Frontal cortex (tissue), 4 donors: ENCODE results near the gene NEUROG1. TPM values are rescaled to one million over a fixed set of nuclear protein-coding genes. Genes with fewer than 3 reads are reported as not detected.

Experiments
- DNase-seq, 2 donors: peaks; one replicate each; pipeline ENCODE4 v3.0.0; 2012; ENCODE audit warnings: low spot score in 2 of 2
- FAIRE-seq: peaks from 2 replicates; lab custom pipeline; 2012; peaks lifted over from hg19 to GRCh38; lab: Jason Lieb, UNC
- total RNA-seq: library from RNA; depleted of rRNA; stranded (reverse); fragments of >200 nt; gene quantifications from one replicate; pipeline ENCODE4 v1.2.3, GENCODE V29; 2014
- donor health status: control.
- donor health status: control.
- donor health status: control.

NEUROG1 gene
- total RNA-seq, 1 donor from 2014 or later, result 0.41 TPM

- FAIRE-seq (no peak), DNase-seq (no peak)
Measured at GRCh38 chr5:135565266-135565665, 29.5 kb upstream of the NEUROG1 start.

DNA sequence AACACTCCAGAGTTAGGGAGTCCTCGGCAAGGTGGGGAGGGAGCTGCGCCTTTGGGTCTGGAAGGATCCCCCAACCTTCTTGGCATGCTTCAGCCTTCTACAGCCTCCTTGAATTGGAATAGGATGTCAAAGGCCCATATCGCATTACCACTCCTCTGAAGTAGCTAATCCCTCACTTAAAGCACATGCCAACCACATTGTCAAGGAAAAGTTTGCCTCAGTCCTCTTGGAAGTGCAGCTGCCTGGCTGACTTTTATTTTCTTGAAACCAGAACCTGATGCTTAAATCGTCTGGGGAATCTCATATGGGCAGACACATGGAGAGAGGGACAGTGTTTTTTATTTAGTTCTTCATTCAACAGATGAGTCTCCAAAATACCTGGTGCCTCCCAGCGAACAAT lies 28.6 kb upstream of the NEUROG1 start:
- DNase-seq (no peak), FAIRE-seq (no peak)

- DNase-seq (no peak), FAIRE-seq (no peak)
Measured at GRCh38 chr5:135561266-135561665, 25.5 kb upstream of the NEUROG1 start.

DNA sequence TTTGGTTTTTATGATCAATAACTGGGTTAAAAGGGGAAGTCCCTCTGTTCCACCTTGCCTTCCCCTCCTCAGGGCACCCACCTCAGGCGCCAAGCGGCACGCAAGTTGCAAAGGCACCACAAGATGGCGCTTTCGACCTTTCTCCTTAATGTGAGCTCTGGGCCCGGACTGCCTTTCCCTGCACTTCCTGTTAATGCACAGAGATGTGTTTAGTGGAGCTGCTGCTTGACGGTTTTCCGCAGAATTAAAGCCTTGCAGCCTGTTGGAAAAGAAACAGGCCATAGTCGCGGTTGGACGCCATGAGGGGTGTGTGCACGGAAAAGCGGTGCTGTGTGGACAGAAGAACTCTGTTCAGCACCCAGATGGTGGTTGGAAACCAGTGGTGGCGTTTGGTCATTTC lies 25.1 kb upstream of the NEUROG1 start:
- FAIRE-seq (no peak), DNase-seq (peak in 1 of 2 donors; percentile 74)

DNA sequence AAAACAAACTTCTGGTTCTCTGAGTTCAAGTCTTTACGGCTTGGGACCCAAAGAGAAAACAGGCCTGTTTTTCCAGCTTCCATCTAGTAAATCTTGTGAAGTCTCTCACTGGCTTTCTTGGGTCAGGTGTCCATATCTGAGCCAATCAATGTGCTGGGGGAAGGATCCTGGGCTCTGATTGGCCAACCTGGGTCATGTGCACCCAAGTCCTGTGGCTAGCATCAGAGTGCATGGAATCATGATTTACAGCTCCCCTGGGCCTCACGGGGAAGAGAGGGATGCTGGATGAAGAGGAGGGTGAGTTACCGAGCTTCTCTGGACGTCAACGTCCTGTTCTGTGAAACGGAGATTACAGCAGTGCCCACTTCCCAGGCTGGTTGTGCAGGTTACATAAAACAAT lies 23.6 kb upstream of the NEUROG1 start:
- DNase-seq (no peak), FAIRE-seq (no peak)

GRCh38 chr5:135557076-135557838 lies 21.5 kb upstream of the NEUROG1 start:
- DNase-seq (no peak), FAIRE-seq (no peak)

DNA sequence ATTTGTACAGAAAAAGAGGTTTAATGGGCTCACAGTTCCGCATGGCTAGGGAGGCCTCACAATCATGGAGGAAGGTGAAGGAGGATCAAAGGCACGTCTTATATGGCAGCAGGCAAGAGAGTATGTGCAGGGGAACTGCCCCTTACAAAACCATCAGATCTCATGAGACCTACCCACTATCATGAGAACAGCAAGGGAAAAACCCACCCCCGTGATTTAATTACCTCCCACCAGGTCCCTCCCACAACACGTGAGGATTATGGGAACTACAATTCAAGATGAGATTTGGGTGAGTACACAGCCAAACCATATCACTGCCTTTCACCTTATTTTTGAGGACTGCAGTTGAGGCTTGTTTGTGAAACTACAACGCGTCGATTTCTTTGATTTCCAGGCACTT lies 20.9 kb upstream of the NEUROG1 start:
- FAIRE-seq (no peak), DNase-seq (no peak)

- no peak for DNase-seq
- no peak for FAIRE-seq
Measured at GRCh38 chr5:135555530-135555929, 19.8 kb upstream of the NEUROG1 start.

- DNase-seq (no peak), FAIRE-seq (no peak)
Measured at GRCh38 chr5:135553688-135554462, 18.1 kb upstream of the NEUROG1 start.

GRCh38 chr5:135551593-135552447 lies 16.1 kb upstream of the NEUROG1 start:
- FAIRE-seq (no peak), DNase-seq (peak; percentile 58 to 71)

DNA sequence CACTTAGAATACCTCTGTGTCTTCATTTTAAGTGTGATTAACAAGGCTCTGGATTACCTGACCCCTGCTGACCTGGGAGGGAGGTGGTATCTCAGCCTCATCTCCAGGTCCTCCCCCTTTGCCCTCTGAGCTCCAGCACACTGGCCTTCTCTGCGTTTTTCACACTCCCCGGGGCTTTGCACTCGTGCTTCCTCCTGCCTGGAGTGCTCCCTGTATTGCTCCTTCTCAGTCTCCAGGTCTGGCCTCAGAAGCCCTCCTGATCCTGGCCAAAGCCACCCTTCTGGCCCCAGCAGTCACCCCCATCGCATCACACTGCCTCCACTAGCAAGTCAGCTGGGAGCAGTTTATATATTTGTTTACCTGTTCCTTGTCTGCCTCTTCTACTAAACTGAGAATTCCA lies 13.6 kb upstream of the NEUROG1 start:
- FAIRE-seq (no peak), DNase-seq (no peak)

- FAIRE-seq (no peak), DNase-seq (no peak)
Measured at GRCh38 chr5:135547590-135548254, 12.0 kb upstream of the NEUROG1 start.

GRCh38 chr5:135546912-135547311 lies 11.1 kb upstream of the NEUROG1 start:
- no peak for DNase-seq
- FAIRE-seq, result no peak

- FAIRE-seq (no peak), DNase-seq (no peak)
Measured at GRCh38 chr5:135546101-135546500, 10.3 kb upstream of the NEUROG1 start.

- no peak for FAIRE-seq
- no peak for DNase-seq
Measured at GRCh38 chr5:135545099-135545498, 9.3 kb upstream of the NEUROG1 start.

DNA sequence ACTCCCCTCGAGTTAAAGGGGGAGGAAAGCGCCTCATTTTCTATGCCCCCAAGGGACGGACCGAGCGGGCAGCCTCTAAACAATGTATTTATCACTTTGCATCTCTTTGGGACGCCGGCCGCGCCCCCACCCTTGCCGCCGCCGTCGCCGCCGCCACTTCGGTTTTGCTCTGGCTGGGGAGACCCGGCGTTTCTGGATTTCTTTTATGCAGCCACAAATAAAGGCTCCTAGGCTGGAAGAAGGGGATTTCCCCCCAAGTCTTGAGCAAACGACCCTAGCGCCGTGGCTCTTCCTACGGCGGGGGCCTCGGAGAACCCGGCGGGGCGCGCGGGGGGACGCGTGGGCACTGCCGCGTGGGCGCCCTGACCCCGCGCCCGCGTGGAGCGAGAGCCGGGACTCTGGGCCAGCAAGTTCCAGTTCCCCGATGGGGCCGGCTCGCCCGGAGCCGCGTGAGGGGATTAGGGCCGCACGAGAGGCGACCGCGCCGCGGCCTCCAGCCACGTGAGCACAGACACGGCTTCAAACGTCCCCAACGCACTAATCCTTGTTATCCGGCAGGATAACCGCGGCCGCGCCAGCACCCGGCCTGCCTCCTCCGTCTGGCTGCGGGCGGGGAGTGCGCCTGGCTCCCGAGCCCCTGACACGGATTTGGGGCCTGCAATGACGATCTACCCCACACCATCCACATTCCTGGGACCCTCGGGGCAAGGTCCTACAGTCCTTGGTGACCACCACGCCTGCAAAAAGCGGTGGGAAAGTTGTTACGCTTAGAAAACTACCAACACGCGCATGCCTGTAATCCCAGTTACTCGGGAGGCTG lies 7.9 kb upstream of the NEUROG1 start:
- FAIRE-seq, result no peak
- DNase-seq, result peak in 1 of 2 donors; percentile 43

DNA sequence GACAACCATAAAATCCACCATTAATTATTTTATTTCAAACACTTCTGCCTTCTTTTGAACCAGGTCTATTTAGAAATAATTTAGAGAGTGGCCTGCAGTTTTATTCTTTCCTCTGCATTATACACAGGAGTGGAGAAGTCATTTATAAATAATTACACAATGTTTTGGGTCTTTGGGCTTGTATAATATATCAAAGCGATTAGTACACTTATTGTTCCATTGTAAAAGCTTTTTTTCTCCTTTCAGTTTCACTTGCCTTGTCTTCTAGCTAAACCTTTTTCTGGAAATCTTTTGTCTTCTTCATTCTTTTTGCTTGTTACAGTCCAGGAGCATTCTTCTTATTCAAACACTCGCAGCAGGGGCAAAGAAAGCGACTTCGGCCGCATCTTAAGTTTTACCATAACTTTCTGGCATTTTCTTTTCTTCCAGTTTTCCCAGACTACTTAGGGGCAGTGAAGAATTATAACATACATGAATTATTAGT lies 7.3 kb upstream of the NEUROG1 start:
- no peak for DNase-seq
- FAIRE-seq, result no peak

- DNase-seq (no peak), FAIRE-seq (no peak)
Measured at GRCh38 chr5:135541807-135542502, 6.2 kb upstream of the NEUROG1 start.
